ENCODE results near the gene RIIAD1. TPM values are rescaled to one million over a fixed set of nuclear protein-coding genes. Genes with fewer than 3 reads are reported as not detected.
"Not testable (repeated sequence)": the region's sequence is repeated elsewhere in the genome, so short reads cannot be mapped to it uniquely, and the experiment has no call there.

The RIIAD1 gene
- polyA plus RNA-seq, 3 donors: 0.55 TPM; not detected in 2

GRCh38 chr1:151728151-151729054, 7.1 kb downstream of the RIIAD1 start:
- DNase-seq (ENCODE audit: extremely low read depth in 1 of 11, low read depth in 9 of 11, low spot score in 4 of 11): no peak

- no peak for DNase-seq (ENCODE audit: extremely low read depth in 1 of 11, low read depth in 9 of 11, low spot score in 4 of 11)
Measured at GRCh38 chr1:151729157-151729965, 8.0 kb downstream of the RIIAD1 start.

- DNase-seq (ENCODE audit: extremely low read depth in 1 of 11, low read depth in 9 of 11, low spot score in 4 of 11): no peak
Measured at GRCh38 chr1:151729966-151730291, 8.6 kb downstream of the RIIAD1 start.

GRCh38 chr1:151733126-151733525, 11.8 kb downstream of the RIIAD1 start:
- no peak for DNase-seq (ENCODE audit: extremely low read depth in 1 of 11, low read depth in 9 of 11, low spot score in 4 of 11)

- DNase-seq (ENCODE audit: extremely low read depth in 1 of 11, low read depth in 9 of 11, low spot score in 4 of 11): not testable (repeated sequence)
Measured at GRCh38 chr1:151733995-151734394, 12.7 kb downstream of the RIIAD1 start.

- no peak for DNase-seq (ENCODE audit: extremely low read depth in 1 of 11, low read depth in 9 of 11, low spot score in 4 of 11)
Measured at GRCh38 chr1:151737026-151737425, 15.7 kb downstream of the RIIAD1 start.

- no peak for DNase-seq (ENCODE audit: extremely low read depth in 1 of 11, low read depth in 9 of 11, low spot score in 4 of 11)
Measured at GRCh38 chr1:151737479-151737878, 16.2 kb downstream of the RIIAD1 start.

- DNase-seq (ENCODE audit: extremely low read depth in 1 of 11, low read depth in 9 of 11, low spot score in 4 of 11): no peak
Measured at GRCh38 chr1:151739590-151740355, 18.5 kb downstream of the RIIAD1 start.

GRCh38 chr1:151741516-151741915, 20.2 kb downstream of the RIIAD1 start:
- DNase-seq (ENCODE audit: extremely low read depth in 1 of 11, low read depth in 9 of 11, low spot score in 4 of 11): no peak

- no peak for DNase-seq (ENCODE audit: extremely low read depth in 1 of 11, low read depth in 9 of 11, low spot score in 4 of 11)
Measured at GRCh38 chr1:151756291-151756690, 35.0 kb downstream of the RIIAD1 start.

GRCh38 chr1:151759241-151759640, 37.9 kb downstream of the RIIAD1 start:
- DNase-seq (ENCODE audit: extremely low read depth in 1 of 11, low read depth in 9 of 11, low spot score in 4 of 11): no peak

GRCh38 chr1:151760597-151761385, 39.5 kb downstream of the RIIAD1 start:
- DNase-seq (ENCODE audit: extremely low read depth in 1 of 11, low read depth in 9 of 11, low spot score in 4 of 11): no peak

- peak; percentile 36 to 74 (median 69) for DNase-seq (ENCODE audit: extremely low read depth in 1 of 11, low read depth in 9 of 11, low spot score in 4 of 11)
Measured at GRCh38 chr1:151762941-151763921, 41.9 kb downstream of the RIIAD1 start, which contains the start of gene MRPL9. TSS of gene MRPL9 (minus strand) at chr1:151763496. CDS start at chr1:151763479, 17 bp downstream.

GRCh38 chr1:151763990-151764389, 42.7 kb downstream of the RIIAD1 start:
- DNase-seq (ENCODE audit: extremely low read depth in 1 of 11, low read depth in 9 of 11, low spot score in 4 of 11): peak in 1 of 11 donors; percentile 2

- peak in 1 of 11 donors; percentile 1 for DNase-seq (ENCODE audit: extremely low read depth in 1 of 11, low read depth in 9 of 11, low spot score in 4 of 11)
Measured at GRCh38 chr1:151768351-151769066, 47.2 kb downstream of the RIIAD1 start.

GRCh38 chr1:151769270-151769669, 47.9 kb downstream of the RIIAD1 start:
- not testable (repeated sequence) for DNase-seq (ENCODE audit: extremely low read depth in 1 of 11, low read depth in 9 of 11, low spot score in 4 of 11)

- no peak for DNase-seq (ENCODE audit: extremely low read depth in 1 of 11, low read depth in 9 of 11, low spot score in 4 of 11)
Measured at GRCh38 chr1:151773702-151774101, 52.4 kb downstream of the RIIAD1 start.
